HUES48 (cell line): ENCODE data around the gene JAKMIP1.

Experiments
- H3K27ac ChIP-seq: one replicate; pipeline ENCODE4 v1.7.0; 2013; ENCODE audit warnings: low read depth, low read length, inconsistent platforms
- H3K27me3 ChIP-seq: 2 replicates; pipeline ENCODE4 v1.6.1; 2013; ENCODE audit warnings: mild to moderate bottlenecking, low read length; ENCODE audit not compliant: control insufficient read depth, insufficient read depth
- H3K36me3 ChIP-seq: 2 replicates; pipeline ENCODE4 v1.6.1; 2013; ENCODE audit warnings: low read length; ENCODE audit not compliant: control insufficient read depth, insufficient read depth
- H3K4me1 ChIP-seq: 2 replicates; pipeline ENCODE4 v1.6.1; 2013; ENCODE audit warnings: mild to moderate bottlenecking, low read length; ENCODE audit not compliant: control insufficient read depth, insufficient read depth
- H3K4me3 ChIP-seq: 2 replicates; pipeline ENCODE4 v1.5.1; 2013; ENCODE audit warnings: mild to moderate bottlenecking, low read depth, low read length
- H3K9ac ChIP-seq: 2 replicates; pipeline ENCODE4 v1.6.1; 2013; ENCODE audit warnings: mild to moderate bottlenecking, low read depth, low read length, moderate library complexity
- H3K9me3 ChIP-seq: 2 replicates; pipeline ENCODE4 v1.6.1; 2013; ENCODE audit warnings: low read length; ENCODE audit not compliant: control insufficient read depth, insufficient read depth

The JAKMIP1 gene

GRCh38 chr4:6235901-6236640, 35.7 kb upstream of the JAKMIP1 start:
- Histone ChIP-seq H3K4me1 (no peaks in the 10 kb centered on the region), H3K4me3 (no peak overlapping the region), H3K9ac (no peak overlapping the region), H3K27me3 (no peaks in the 10 kb centered on the region), H3K9me3 (no peaks in the 10 kb centered on the region), H3K27ac (no peak overlapping the region), H3K36me3 (no peaks in the 10 kb centered on the region)

GRCh38 chr4:6235012-6235411, 34.7 kb upstream of the JAKMIP1 start:
- H3K4me3 ChIP-seq, result no peak overlapping the region
- H3K27me3 ChIP-seq, result no peaks in the 10 kb centered on the region
- no peak overlapping the region for H3K27ac ChIP-seq
- H3K36me3 ChIP-seq, result no peaks in the 10 kb centered on the region
- no peaks in the 10 kb centered on the region for H3K4me1 ChIP-seq
- no peak overlapping the region for H3K9ac ChIP-seq
- H3K9me3 ChIP-seq, result no peaks in the 10 kb centered on the region

GRCh38 chr4:6233929-6234328, 33.6 kb upstream of the JAKMIP1 start:
- H3K4me3 ChIP-seq, result no peak overlapping the region
- no peaks in the 10 kb centered on the region for H3K27me3 ChIP-seq
- no peak overlapping the region for H3K27ac ChIP-seq
- H3K9ac ChIP-seq, result no peak overlapping the region
- H3K36me3 ChIP-seq, result no peaks in the 10 kb centered on the region
- H3K9me3 ChIP-seq, result no peaks in the 10 kb centered on the region
- no peaks in the 10 kb centered on the region for H3K4me1 ChIP-seq

- H3K4me1 ChIP-seq, result no peaks in the 10 kb centered on the region
- no peak overlapping the region for H3K9ac ChIP-seq
Measured at GRCh38 chr4:6232836-6233785, 32.8 kb upstream of the JAKMIP1 start.

GRCh38 chr4:6231663-6232165, 31.4 kb upstream of the JAKMIP1 start:
- H3K4me1 ChIP-seq, result no peaks in the 10 kb centered on the region
- H3K9me3 ChIP-seq, result no peaks in the 10 kb centered on the region
- no peaks in the 10 kb centered on the region for H3K27me3 ChIP-seq
- no peak overlapping the region for H3K9ac ChIP-seq
- H3K36me3 ChIP-seq, result no peaks in the 10 kb centered on the region
- H3K4me3 ChIP-seq, result no peak overlapping the region
- H3K27ac ChIP-seq, result no peak overlapping the region

More at GRCh38 chr4:6232836-6233785, 32.8 kb upstream of the JAKMIP1 start:
- Histone ChIP-seq H3K27me3 (no peaks in the 10 kb centered on the region), H3K36me3 (no peaks in the 10 kb centered on the region), H3K4me3 (no peak overlapping the region), H3K9me3 (no peaks in the 10 kb centered on the region), H3K27ac (no peak overlapping the region)

GRCh38 chr4:6230827-6231662, 30.7 kb upstream of the JAKMIP1 start:
- no peaks in the 10 kb centered on the region for H3K9me3 ChIP-seq
- H3K36me3 ChIP-seq, result no peaks in the 10 kb centered on the region
- no peak overlapping the region for H3K4me3 ChIP-seq
- H3K9ac ChIP-seq, result no peak overlapping the region
- no peaks in the 10 kb centered on the region for H3K4me1 ChIP-seq
- H3K27ac ChIP-seq, result no peak overlapping the region
- no peaks in the 10 kb centered on the region for H3K27me3 ChIP-seq

GRCh38 chr4:6230502-6230785, 30.1 kb upstream of the JAKMIP1 start:
- no peak overlapping the region for H3K9ac ChIP-seq
- no peaks in the 10 kb centered on the region for H3K27me3 ChIP-seq
- H3K4me3 ChIP-seq, result no peak overlapping the region
- no peak overlapping the region for H3K27ac ChIP-seq
- H3K36me3 ChIP-seq, result no peaks in the 10 kb centered on the region
- H3K9me3 ChIP-seq, result no peaks in the 10 kb centered on the region
- H3K4me1 ChIP-seq, result no peaks in the 10 kb centered on the region

GRCh38 chr4:6229671-6230501, 29.5 kb upstream of the JAKMIP1 start:
- Histone ChIP-seq H3K4me3 (no peak overlapping the region), H3K27me3 (no peaks in the 10 kb centered on the region), H3K27ac (no peak overlapping the region), H3K36me3 (no peaks in the 10 kb centered on the region), H3K9me3 (no peaks in the 10 kb centered on the region), H3K4me1 (no peaks in the 10 kb centered on the region), H3K9ac (no peak overlapping the region)

- Histone ChIP-seq H3K27ac (no peak overlapping the region), H3K4me1 (no peaks in the 10 kb centered on the region), H3K27me3 (no peaks in the 10 kb centered on the region), H3K4me3 (no peak overlapping the region), H3K9ac (no peak overlapping the region), H3K36me3 (no peaks in the 10 kb centered on the region), H3K9me3 (no peaks in the 10 kb centered on the region)
Measured at GRCh38 chr4:6229095-6229494, 28.7 kb upstream of the JAKMIP1 start.
